HK-2 (cell line): ENCODE data around the gene MAG.
"Not testable (repeated sequence)": the region's sequence is repeated elsewhere in the genome, so short reads cannot be mapped to it uniquely, and the experiment has no call there.

Source experiments
- DNase-seq: peaks from one replicate; pipeline ENCODE4 v3.0.0-alpha.2; 2018; ENCODE audit not compliant: unreplicated experiment

MAG gene

GRCh38 chr19:35346193-35347052 lies 54.5 kb downstream of the MAG start:
- DNase-seq: no peak

GRCh38 chr19:35347171-35347929 lies 55.4 kb downstream of the MAG start, which contains the start of gene FFAR1:
FFAR1 (plus strand) TSS chr19:35347902; CDS start chr19:35351552, 3,650 bp downstream.
- DNase-seq: no peak

- DNase-seq: no peak
Measured at GRCh38 chr19:35347930-35348298, 56.0 kb downstream of the MAG start.

- DNase-seq: no peak
Measured at GRCh38 chr19:35348911-35349611, 57.1 kb downstream of the MAG start.

GRCh38 chr19:35349614-35350521 lies 57.9 kb downstream of the MAG start:
- DNase-seq: no peak

GRCh38 chr19:35350591-35350990 lies 58.6 kb downstream of the MAG start:
- DNase-seq: no peak

- DNase-seq: no peak
Measured at GRCh38 chr19:35351411-35352176, 59.6 kb downstream of the MAG start.

GRCh38 chr19:35352177-35352447 lies 60.2 kb downstream of the MAG start:
- DNase-seq: no peak

GRCh38 chr19:35352448-35353304 lies 60.7 kb downstream of the MAG start:
- DNase-seq: peak; percentile 63

GRCh38 chr19:35353635-35354034 lies 61.7 kb downstream of the MAG start:
- no peak for DNase-seq

GRCh38 chr19:35354898-35355297 lies 62.9 kb downstream of the MAG start:
- no peak for DNase-seq

- no peak for DNase-seq
Measured at GRCh38 chr19:35355791-35356460, 64.0 kb downstream of the MAG start.

- no peak for DNase-seq
Measured at GRCh38 chr19:35357867-35358573, 66.1 kb downstream of the MAG start, which contains the start of gene FFAR3. FFAR3 (plus strand) TSS chr19:35358460; CDS start chr19:35358891, 431 bp downstream.

- DNase-seq: not testable (repeated sequence)
Measured at GRCh38 chr19:35358834-35359233, 66.9 kb downstream of the MAG start.

- DNase-seq: not testable (repeated sequence)
Measured at GRCh38 chr19:35359395-35359794, 67.4 kb downstream of the MAG start.

GRCh38 chr19:35360081-35360480 lies 68.1 kb downstream of the MAG start:
- DNase-seq: not testable (repeated sequence)

- no peak for DNase-seq
Measured at GRCh38 chr19:35360880-35361420, 69.0 kb downstream of the MAG start.
